AG10803 (cell line): Measurements from ENCODE around the gene TRAF2.
A peak's percentile ranks its signal among the peaks of the same experiment; 100 is the strongest.

Experiments
- DNase-seq: peaks from one replicate; pipeline ENCODE4 v3.0.0; 2010; ENCODE audit warnings: low read depth
- H3K4me3 ChIP-seq: 2 replicates; pipeline ENCODE4 v1.5.1; 2011; ENCODE audit warnings: mild to moderate bottlenecking, low read length, control low read depth
- CTCF ChIP-seq: conservative IDR thresholded peaks from 2 replicates; pipeline ENCODE4 v1.5.1; 2011; ENCODE audit warnings: mild to moderate bottlenecking, low read length, control low read depth, inconsistent platforms

The TRAF2 gene

DNA sequence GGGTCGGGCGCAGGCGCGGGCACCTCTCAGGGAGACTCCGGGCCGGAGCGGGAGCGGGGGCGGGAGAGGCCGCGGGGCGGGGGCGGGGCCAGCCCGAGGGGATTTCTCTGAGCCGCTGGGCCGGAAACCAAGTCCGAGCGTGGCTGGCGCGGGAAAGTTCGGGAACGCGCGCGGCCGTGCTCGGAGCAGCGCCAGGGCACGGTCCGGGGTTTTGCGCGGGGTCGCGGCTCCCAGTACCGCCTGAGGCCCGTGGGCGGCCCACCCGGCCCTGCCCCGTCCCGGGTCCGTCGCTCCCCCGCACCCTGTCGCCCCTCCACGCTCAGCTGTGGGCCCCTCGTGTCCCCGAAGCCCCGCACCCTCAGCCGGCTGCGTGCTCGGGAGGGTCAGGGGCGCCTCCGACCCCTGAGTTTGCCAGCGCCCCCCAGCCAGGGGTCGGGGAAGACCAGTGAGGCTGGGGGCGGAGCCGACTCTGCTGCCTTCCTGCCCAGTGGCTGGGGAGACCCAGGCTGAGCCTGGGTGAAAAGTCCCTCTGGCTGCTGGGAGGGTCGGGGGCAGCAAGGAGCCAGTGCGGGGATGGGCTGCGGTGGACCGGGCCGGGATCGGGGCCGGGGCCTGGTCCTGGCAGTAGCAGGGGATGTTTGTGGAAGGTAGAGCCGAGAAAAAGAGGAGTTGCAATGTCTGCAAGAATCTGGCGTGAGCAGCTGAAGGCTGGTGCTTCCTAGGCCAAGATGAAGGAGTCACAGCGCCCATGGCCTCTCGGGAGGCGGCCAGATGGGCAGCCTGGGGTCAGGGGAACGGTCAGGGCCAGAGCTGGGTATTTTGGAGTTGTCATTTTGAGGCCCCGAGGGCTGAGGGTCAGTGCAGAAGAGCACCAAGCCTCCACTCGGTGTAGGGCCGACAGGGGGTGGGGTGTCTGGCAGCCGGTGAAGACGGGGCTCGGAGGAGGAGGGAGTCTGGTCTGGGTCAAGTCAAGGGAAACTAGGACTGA is 588 bp downstream of the TRAF2 start:
- no peak for DNase-seq

GRCh38 chr9:136888454-136888853 is 2.1 kb downstream of the TRAF2 start:
- TF ChIP-seq CTCF, result no peak
- no peak for DNase-seq
- no peak overlapping the region for H3K4me3 ChIP-seq

More for the DNA sequence above, 588 bp downstream of the TRAF2 start:
- no peak for TF ChIP-seq CTCF
- H3K4me3 ChIP-seq, result peak overlapping the region; percentile 67

- TF ChIP-seq CTCF, result no peak
- DNase-seq, result no peak
- H3K4me3 ChIP-seq, result no peak overlapping the region
These were observed 3.5 kb downstream of the TRAF2 start for GRCh38 chr9:136889858-136890257.

DNA sequence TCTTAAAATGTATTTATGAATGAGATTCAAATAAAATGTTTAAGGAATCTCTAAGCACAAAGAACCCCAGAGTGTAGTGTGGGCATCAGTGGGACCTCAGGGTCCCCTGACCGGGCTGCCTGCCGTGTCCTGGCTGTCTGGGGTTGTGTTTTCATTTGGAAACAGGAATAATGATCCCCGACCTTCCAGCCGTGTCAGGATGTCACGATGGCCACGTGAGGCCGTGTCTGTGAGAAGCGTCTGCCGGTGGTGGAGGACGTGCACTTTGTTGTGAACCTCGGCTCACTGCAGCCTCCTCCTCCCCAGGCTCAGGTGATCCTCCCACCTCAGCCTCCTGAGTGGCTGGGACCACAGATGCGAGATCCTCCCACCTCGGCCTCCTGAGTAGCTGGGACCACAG is 4.3 kb downstream of the TRAF2 start:
- no peak overlapping the region for H3K4me3 ChIP-seq
- no peak for TF ChIP-seq CTCF
- DNase-seq, result no peak

DNA sequence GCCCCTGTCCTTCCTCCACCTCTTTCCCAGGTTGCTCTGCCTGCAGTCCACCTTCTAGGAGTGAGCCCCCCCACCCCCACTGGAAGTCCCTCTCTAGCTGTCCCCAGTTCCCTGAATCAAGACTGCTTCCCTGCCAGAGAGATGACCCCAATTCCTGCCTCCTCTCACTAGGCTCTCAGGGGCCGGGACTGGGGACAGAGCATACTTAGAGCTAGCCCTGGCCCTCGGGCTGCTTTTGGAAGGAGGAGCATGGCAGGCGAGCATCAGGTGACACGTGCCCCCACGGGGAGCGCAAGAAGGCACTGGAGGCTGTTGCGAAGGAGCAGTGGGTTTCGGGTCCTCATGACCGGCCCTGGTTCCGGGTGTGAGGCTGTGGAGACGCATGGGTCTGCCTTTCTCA is 9.7 kb downstream of the TRAF2 start:
- no peak for TF ChIP-seq CTCF
- H3K4me3 ChIP-seq, result no peak overlapping the region
- DNase-seq, result no peak

GRCh38 chr9:136898483-136899100 is 12.3 kb downstream of the TRAF2 start:
- no peak for DNase-seq
- TF ChIP-seq CTCF, result no peak
- H3K4me3 ChIP-seq, result no peak overlapping the region
